ENCODE measurements around the gene EIF2A.
A peak's percentile ranks its signal among the peaks of the same experiment; 100 is the strongest.

Gene EIF2A

DNA sequence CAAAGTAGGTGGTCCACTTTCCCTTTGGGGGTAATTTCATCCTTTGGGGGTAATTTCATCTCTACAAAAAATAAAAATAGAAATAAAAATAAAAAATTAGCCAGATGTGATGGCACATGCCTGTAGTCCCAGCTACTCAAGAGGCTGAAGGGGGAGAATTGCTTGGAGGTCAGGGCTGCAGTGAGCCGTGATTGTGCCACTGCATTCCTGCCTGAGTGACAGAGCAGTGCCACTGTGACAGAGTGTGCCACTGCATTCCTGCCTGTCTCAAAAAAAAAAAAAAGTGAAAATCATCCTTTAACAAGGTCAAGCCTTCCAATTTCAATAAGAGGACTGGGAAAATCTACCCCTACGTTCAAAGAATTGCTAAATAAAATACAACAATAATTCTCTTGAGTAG, 23.0 kb upstream of the EIF2A start:
- no peak overlapping the region for H3K9ac ChIP-seq (ENCODE audit: low read length)
- no peak overlapping the region for H3K27ac ChIP-seq (ENCODE audit: low read depth, low read length)
- H3K4me1 ChIP-seq (ENCODE audit: control insufficient read depth, insufficient read depth, low read length): no peaks in the 10 kb centered on the region
- no peaks in the 10 kb centered on the region for H3K36me3 ChIP-seq (ENCODE audit: control insufficient read depth, insufficient read depth, low read length)
- no peak overlapping the region for H3K4me3 ChIP-seq (ENCODE audit: low read length)
- H3K27me3 ChIP-seq (ENCODE audit: control insufficient read depth, insufficient read depth, low read length): no peaks in the 10 kb centered on the region

DNA sequence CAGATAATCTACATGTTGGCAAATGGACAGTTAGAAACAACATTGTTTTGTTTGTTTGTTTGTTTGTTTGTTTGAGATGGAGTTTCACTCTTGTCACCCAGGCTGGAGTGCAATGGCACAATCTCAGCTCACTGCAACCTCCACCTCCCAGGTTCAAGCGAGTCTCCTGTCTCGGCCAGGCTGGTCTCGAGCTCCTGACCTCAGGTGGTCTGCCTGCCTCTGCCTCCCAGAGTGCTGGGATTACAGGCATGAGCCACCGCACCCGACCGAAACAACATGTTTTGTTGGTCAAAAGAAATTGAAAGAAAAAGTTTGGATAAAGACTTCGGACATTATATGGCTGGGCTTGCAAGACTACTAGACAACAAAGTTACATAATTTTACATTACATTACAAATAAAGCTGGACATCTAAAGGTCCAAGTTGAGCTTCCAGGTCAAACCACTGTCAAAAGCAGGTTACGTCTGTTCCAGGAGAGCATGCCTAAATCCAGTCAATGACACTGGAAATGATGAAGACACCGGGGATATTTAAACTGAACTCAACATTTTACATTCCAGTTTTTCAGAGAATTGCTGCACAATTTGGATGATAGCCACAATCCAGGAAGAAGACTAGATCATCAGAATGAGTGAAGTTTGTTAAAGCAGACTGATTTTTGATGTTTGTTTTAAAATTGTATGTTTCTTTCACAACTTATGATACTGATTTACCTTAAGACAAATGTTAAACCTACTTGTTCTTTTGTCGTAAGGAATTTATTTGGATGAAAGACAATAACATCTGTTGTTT, 18.9 kb upstream of the EIF2A start:
- Histone ChIP-seq H3K36me3 (ENCODE audit: control insufficient read depth, insufficient read depth, low read length) (no peaks in the 10 kb centered on the region), H3K27ac (ENCODE audit: low read depth, low read length) (no peak overlapping the region), H3K27me3 (ENCODE audit: control insufficient read depth, insufficient read depth, low read length) (no peaks in the 10 kb centered on the region), H3K4me3 (ENCODE audit: low read length) (no peak overlapping the region), H3K9ac (ENCODE audit: low read length) (no peak overlapping the region), H3K4me1 (ENCODE audit: control insufficient read depth, insufficient read depth, low read length) (no peaks in the 10 kb centered on the region)

DNA sequence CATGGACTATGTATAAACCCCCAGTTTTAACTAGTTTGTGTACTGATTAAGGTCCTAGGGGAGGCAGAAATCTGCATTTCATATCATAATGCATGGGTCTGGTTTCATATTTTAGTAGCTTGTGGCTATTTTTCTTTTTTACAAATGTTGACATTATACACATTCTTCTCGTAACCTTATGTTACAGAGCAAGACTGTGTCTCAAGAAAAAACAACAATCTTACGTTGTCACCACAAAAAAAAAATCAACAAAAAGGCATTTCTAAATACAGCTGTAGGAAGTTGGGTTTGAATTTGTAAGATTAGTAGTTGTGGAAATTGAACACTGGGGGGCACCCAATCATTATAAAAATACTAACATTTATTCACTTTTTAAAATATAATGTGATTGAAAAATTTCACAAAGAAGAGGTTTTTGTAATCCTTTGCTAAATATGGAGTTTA, 18.2 kb upstream of the EIF2A start:
- Histone ChIP-seq H3K4me1 (ENCODE audit: control insufficient read depth, insufficient read depth, low read length) (no peaks in the 10 kb centered on the region), H3K27ac (ENCODE audit: low read depth, low read length) (no peak overlapping the region), H3K4me3 (ENCODE audit: low read length) (no peak overlapping the region), H3K36me3 (ENCODE audit: control insufficient read depth, insufficient read depth, low read length) (no peaks in the 10 kb centered on the region), H3K9ac (ENCODE audit: low read length) (no peak overlapping the region), H3K27me3 (ENCODE audit: control insufficient read depth, insufficient read depth, low read length) (no peaks in the 10 kb centered on the region)

DNA sequence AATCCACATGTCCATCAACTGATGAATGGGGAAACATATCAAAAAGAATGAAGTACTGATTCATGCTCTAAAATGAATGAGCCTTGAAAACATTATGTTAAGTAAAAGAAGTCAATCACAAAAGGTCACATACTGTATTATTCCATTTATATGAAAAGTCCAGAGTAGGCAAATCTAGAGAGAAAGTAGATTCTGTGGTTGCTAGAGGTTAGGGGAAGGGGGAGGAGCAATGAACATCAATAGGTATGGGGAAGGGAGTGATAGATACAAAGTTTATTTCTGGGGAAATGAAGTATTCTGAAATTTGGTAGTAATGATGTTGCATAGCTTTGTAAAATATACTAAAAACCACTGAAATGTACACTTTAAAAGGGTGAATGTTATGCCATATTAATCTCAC, 14.8 kb upstream of the EIF2A start:
- H3K36me3 ChIP-seq (ENCODE audit: control insufficient read depth, insufficient read depth, low read length): no peaks in the 10 kb centered on the region
- no peak overlapping the region for H3K9ac ChIP-seq (ENCODE audit: low read length)
- H3K4me3 ChIP-seq (ENCODE audit: low read length): no peak overlapping the region
- no peaks in the 10 kb centered on the region for H3K27me3 ChIP-seq (ENCODE audit: control insufficient read depth, insufficient read depth, low read length)
- no peak overlapping the region for H3K27ac ChIP-seq (ENCODE audit: low read depth, low read length)
- H3K4me1 ChIP-seq (ENCODE audit: control insufficient read depth, insufficient read depth, low read length): no peaks in the 10 kb centered on the region

DNA sequence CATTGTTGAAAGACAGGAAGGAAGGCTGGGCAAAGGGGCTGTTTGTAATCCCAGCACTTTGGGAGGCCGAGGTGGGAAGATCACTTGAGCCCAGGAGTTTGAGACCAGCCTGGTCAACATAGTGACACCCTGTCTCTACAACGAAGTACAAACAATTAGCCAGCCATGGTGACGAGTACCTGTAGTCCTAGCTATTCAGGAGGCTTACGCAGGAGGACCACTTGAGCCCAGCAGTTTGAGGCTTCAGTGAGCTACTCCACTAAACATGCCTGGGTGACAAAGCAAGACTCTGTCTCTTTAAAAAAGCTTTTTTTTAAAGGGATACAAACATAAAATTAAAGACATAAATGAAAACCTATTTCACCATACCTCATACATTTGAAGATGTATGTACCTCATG, 11.4 kb upstream of the EIF2A start:
- no peaks in the 10 kb centered on the region for H3K27me3 ChIP-seq (ENCODE audit: control insufficient read depth, insufficient read depth, low read length)

DNA sequence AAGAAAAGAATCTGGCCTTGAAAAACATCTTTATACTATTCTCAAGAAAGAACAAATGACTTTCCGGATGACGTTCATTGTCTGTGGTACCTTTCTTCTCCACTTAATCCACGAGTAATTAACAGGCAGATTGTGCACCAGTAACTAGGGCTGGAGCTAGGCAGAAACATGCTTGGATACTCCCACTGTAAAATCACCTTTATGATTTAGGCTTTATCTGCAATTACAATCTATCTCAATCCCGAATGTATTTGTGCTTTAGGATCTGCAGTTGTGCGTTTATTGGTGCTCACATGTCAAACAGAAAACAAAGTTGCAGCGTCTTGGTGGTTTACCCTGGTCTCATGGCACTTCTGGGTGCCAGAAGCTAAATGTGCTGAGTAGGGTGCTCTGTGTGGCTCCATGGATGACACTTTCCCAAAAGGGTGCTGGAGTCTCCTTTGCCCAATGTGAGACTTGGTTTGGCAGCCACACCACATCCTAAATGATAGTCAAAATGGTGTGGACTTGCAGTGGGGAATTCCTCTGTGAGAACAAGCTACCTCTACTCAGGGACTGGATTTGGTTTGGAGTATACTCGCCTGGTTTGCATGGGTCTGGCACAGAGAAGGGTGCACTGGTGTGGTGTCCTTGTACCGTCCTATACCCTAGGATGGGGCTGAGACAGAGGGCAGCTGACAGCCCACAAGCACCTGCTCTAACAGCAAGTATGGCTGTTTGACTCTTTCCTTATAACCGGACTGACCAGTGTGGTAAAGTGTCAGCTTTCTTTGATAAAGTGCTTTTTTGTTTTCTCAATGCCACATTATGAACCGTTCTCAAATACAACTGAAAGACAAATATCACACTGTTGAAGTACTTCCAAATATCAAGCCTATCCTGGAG, 8.0 kb upstream of the EIF2A start:
- Histone ChIP-seq H3K27ac (ENCODE audit: low read depth, low read length) (no peak overlapping the region), H3K4me1 (ENCODE audit: control insufficient read depth, insufficient read depth, low read length) (no peaks in the 10 kb centered on the region), H3K9ac (ENCODE audit: low read length) (no peak overlapping the region), H3K36me3 (ENCODE audit: control insufficient read depth, insufficient read depth, low read length) (no peaks in the 10 kb centered on the region), H3K27me3 (ENCODE audit: control insufficient read depth, insufficient read depth, low read length) (no peaks in the 10 kb centered on the region), H3K4me3 (ENCODE audit: low read length) (no peak overlapping the region)

More for the DNA sequence above, 11.4 kb upstream of the EIF2A start:
- Histone ChIP-seq H3K4me3 (ENCODE audit: low read length) (no peak overlapping the region), H3K27ac (ENCODE audit: low read depth, low read length) (no peak overlapping the region), H3K36me3 (ENCODE audit: control insufficient read depth, insufficient read depth, low read length) (no peaks in the 10 kb centered on the region), H3K9ac (ENCODE audit: low read length) (no peak overlapping the region), H3K4me1 (ENCODE audit: control insufficient read depth, insufficient read depth, low read length) (no peaks in the 10 kb centered on the region)

DNA sequence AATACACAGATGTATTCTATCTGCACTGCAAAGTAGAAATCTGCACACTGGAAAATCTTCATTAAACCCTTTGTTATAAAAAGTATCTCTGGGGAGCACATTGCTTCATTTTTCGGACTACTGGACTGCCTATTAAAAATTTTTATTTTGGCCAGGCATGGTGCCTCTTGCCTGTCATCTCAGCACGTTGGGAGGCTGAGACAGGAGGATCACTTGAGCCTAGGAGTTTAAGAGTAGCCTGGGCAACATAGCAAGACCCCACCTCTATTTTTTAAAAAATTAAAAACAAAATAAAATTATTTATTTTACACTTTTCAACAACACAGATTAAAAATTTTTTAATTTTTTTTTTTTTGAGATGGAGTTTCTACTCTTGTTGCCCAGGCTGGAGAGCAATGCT, 6.3 kb upstream of the EIF2A start:
- Histone ChIP-seq H3K36me3 (ENCODE audit: control insufficient read depth, insufficient read depth, low read length) (no peaks in the 10 kb centered on the region), H3K27ac (ENCODE audit: low read depth, low read length) (no peak overlapping the region), H3K4me3 (ENCODE audit: low read length) (no peak overlapping the region), H3K27me3 (ENCODE audit: control insufficient read depth, insufficient read depth, low read length) (no peaks in the 10 kb centered on the region), H3K9ac (ENCODE audit: low read length) (no peak overlapping the region), H3K4me1 (ENCODE audit: control insufficient read depth, insufficient read depth, low read length) (peaks cover 8% of the 10 kb centered on the region)

DNA sequence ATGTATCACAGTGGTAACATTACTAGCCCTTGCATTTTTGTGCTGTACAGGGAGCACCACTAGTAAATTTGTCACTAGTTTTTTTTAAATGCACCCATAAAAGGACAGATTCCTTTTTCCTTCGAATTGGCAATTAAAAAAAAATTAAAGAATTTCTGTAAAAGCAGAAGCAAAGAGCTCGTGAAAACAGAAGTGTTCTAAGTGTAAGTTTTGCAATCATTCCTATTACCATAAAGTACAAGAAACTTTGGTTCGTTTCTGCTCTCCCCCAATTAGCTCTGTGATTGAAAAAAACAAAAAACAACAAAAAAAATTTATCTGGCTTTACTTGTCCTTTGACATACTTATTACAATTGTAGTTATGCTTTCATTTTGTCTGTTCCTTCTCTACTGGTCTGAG, 5.6 kb upstream of the EIF2A start:
- H3K9ac ChIP-seq (ENCODE audit: low read length): no peak overlapping the region
- peaks cover 8% of the 10 kb centered on the region for H3K4me1 ChIP-seq (ENCODE audit: control insufficient read depth, insufficient read depth, low read length)
- no peaks in the 10 kb centered on the region for H3K27me3 ChIP-seq (ENCODE audit: control insufficient read depth, insufficient read depth, low read length)
- H3K27ac ChIP-seq (ENCODE audit: low read depth, low read length): no peak overlapping the region
- no peaks in the 10 kb centered on the region for H3K36me3 ChIP-seq (ENCODE audit: control insufficient read depth, insufficient read depth, low read length)
- no peak overlapping the region for H3K4me3 ChIP-seq (ENCODE audit: low read length)

DNA sequence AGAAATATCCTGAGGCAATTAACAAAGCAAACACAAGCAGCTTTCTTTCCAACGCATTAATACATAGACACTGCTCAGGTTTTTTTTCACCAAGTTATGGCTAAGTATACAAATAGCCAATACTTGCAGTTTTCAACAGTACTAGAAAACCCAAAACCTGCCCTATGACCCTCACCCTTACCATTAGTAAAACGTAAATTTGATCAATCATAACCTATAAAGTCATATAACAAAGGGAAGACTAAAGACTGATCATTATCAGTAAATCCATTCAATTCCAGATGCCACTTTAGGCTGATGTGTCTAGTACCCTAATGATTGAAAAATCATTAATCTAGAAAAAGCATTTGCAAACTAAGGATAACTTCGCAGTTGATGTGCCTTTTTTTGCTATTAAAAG, 3.5 kb upstream of the EIF2A start:
- Histone ChIP-seq H3K4me3 (ENCODE audit: low read length) (no peak overlapping the region), H3K36me3 (ENCODE audit: control insufficient read depth, insufficient read depth, low read length) (no peaks in the 10 kb centered on the region), H3K27me3 (ENCODE audit: control insufficient read depth, insufficient read depth, low read length) (no peaks in the 10 kb centered on the region), H3K27ac (ENCODE audit: low read depth, low read length) (no peak overlapping the region), H3K4me1 (ENCODE audit: control insufficient read depth, insufficient read depth, low read length) (peaks cover 8% of the 10 kb centered on the region), H3K9ac (ENCODE audit: low read length) (no peak overlapping the region)

DNA sequence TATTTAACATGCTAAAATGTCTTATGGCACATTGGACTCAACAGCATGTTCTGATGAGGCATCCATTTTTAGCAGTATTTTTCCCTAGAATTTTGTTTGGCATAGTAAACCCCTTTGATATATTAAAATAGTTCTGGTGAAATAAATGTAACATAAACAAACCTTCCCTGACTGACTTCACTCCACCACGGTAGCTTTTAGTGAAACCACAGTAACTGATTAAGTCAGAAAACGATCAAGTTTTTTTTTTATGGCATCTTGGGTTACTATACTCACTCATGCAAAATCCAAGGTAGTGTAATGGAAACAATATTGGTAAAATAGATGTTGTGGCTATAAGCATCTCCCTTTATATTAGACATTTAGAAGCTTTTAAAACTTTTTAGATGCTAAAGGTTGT, 3.1 kb upstream of the EIF2A start:
- Histone ChIP-seq H3K27ac (ENCODE audit: low read depth, low read length) (no peak overlapping the region), H3K36me3 (ENCODE audit: control insufficient read depth, insufficient read depth, low read length) (no peaks in the 10 kb centered on the region)

DNA sequence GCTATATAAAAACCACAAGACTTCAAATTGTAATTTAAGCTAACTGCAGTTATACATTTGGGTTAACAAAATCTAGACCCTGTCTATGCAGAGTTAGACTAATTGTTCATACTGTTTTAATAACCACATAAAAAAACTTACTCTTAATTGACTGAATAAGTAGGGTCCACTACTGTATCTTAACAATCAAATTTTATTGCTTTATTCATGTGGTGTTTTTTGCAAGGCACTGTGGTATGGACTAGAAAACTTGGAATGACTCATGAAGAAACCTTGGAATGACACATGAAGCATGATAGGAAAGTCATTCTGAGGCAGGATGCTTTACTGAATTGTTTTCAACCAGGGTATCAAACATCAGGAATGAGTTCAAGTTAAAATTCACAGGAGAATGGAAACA, 2.5 kb upstream of the EIF2A start:
- Histone ChIP-seq H3K9ac (ENCODE audit: low read length) (no peak overlapping the region), H3K36me3 (ENCODE audit: control insufficient read depth, insufficient read depth, low read length) (no peaks in the 10 kb centered on the region), H3K27me3 (ENCODE audit: control insufficient read depth, insufficient read depth, low read length) (no peaks in the 10 kb centered on the region), H3K27ac (ENCODE audit: low read depth, low read length) (peak overlapping the region; percentile 15), H3K4me1 (ENCODE audit: control insufficient read depth, insufficient read depth, low read length) (peaks cover 10% of the 10 kb centered on the region), H3K4me3 (ENCODE audit: low read length) (no peak overlapping the region)

More for the DNA sequence above, 3.1 kb upstream of the EIF2A start:
- peaks cover 10% of the 10 kb centered on the region for H3K4me1 ChIP-seq (ENCODE audit: control insufficient read depth, insufficient read depth, low read length)
- H3K27me3 ChIP-seq (ENCODE audit: control insufficient read depth, insufficient read depth, low read length): no peaks in the 10 kb centered on the region
- H3K4me3 ChIP-seq (ENCODE audit: low read length): no peak overlapping the region
- H3K9ac ChIP-seq (ENCODE audit: low read length): no peak overlapping the region

DNA sequence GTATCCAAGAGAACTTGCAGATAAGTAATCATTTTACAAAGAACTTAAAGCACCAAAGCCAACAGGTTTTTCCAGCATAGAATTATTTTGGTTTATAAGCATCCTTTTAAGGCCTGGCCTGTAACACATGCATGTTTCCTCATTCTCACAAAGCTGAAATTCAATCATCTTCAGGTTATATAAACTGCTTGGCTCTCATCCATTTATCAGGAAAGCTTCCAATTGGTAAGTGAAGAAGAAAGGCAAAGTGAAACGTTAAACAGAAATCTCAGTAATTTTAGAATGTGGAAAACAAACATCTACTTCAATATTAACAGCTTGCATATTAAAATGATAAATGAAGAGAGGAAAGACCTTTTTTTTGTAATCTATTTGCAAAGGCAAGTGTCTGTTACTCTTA, 1.9 kb upstream of the EIF2A start:
- Histone ChIP-seq H3K36me3 (ENCODE audit: control insufficient read depth, insufficient read depth, low read length) (no peaks in the 10 kb centered on the region), H3K9ac (ENCODE audit: low read length) (no peak overlapping the region), H3K27ac (ENCODE audit: low read depth, low read length) (no peak overlapping the region), H3K27me3 (ENCODE audit: control insufficient read depth, insufficient read depth, low read length) (no peaks in the 10 kb centered on the region), H3K4me1 (ENCODE audit: control insufficient read depth, insufficient read depth, low read length) (peaks cover 10% of the 10 kb centered on the region), H3K4me3 (ENCODE audit: low read length) (peak overlapping the region; percentile 96)
